IPS-18c (cell line): Measurements from ENCODE around the gene SLC28A1.
"Not testable (repeated sequence)": the region's sequence is repeated elsewhere in the genome, so short reads cannot be mapped to it uniquely, and the experiment has no call there.

Source experiments
- H3K4me3 ChIP-seq: 2 replicates; pipeline ENCODE4 v1.7.0; 2013; ENCODE audit warnings: low read depth, mild to moderate bottlenecking, low read length, moderate library complexity; ENCODE audit not compliant: insufficient read depth
- H3K9me3 ChIP-seq: one replicate; pipeline ENCODE4 v1.6.1; 2013; ENCODE audit warnings: mild to moderate bottlenecking, low read length, moderate library complexity; ENCODE audit not compliant: control insufficient read depth, insufficient read depth

Gene SLC28A1

DNA sequence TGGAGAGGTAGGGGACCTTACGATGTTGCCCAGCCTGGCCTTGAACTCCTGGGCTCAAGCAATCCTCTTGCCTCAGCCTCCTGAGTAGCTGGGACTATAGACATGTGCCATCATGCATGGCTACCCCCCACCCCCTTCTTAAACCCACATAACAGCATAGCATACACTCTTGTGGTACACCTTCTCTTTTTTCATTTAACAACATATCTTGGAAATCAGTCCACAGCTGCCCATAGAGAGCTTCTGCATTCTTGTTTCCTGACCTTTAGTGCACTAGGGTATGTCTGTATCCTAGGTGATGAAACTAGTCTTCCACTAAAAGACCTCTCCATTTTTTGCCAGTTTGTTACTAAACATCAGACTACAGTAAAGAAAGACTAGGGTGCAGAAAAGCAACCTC is 33.0 kb downstream of the SLC28A1 start:
- H3K9me3 ChIP-seq = peaks cover 2% of the 10 kb centered on the region
- no peak overlapping the region for H3K4me3 ChIP-seq

- Histone ChIP-seq H3K9me3 (peaks cover 2% of the 10 kb centered on the region), H3K4me3 (no peak overlapping the region)
Observed at GRCh38 chr15:84919106-84919667, 34.7 kb downstream of the SLC28A1 start.

DNA sequence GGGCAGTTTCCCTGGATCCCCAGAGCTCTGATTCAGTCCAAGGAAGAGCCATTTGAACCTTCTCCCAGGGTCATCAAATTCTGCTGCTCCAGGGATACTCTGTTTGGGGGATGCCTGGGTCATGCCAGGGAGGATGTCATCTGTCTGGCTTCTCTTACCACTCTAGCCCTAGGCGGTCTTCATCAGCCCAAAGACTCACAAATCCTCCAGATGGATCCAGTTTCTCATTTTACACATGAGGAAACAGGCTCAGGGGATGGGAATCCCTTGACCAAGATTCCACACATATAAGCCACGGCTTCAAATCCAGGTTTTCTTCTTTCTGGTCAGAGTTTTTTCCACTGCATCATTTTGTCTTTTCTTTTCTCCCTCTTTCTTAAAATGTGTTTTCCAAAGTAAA is 36.7 kb downstream of the SLC28A1 start:
- H3K9me3 ChIP-seq = no peaks in the 10 kb centered on the region
- no peak overlapping the region for H3K4me3 ChIP-seq

GRCh38 chr15:84922530-84922929 is 38.1 kb downstream of the SLC28A1 start:
- H3K9me3 ChIP-seq = no peaks in the 10 kb centered on the region

DNA sequence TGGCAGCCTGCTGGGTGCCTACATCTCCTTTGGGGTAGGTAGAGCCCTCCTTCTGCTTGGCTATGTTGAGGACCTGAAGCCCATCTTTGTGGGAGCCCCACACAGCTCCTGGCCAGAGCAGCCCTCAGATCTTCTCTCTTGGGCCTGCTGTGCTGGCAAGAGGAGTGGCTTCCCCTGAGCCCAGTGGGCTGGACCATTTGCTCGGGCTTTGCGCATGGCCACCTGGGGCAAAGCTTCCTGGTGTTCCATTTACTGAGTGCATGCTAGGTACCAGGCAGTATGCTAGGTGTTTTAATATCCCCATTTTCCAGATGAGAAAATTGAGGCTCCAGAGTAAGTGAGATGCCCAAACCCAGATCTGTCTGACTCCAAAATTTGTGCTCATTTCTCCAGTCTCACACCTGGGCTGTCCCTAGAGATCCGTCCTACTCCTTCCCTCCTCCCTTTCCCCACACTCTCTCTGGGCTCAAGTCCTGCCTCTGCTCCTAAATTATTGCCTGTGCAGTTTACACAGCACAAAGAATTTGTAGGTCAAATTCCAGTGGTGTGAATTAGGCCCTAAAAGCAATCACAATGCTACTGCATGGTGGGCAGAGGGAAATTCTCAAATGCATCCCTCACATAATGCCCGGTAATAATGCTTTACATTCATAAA is 39.7 kb downstream of the SLC28A1 start:
- H3K9me3 ChIP-seq = no peaks in the 10 kb centered on the region
- no peak overlapping the region for H3K4me3 ChIP-seq

More at GRCh38 chr15:84922530-84922929, 38.1 kb downstream of the SLC28A1 start:
- H3K4me3 ChIP-seq = no peak overlapping the region

- H3K4me3 ChIP-seq, H3K9me3 ChIP-seq: not testable (repeated sequence)
Observed at GRCh38 chr15:84924821-84925569, 40.5 kb downstream of the SLC28A1 start.

DNA sequence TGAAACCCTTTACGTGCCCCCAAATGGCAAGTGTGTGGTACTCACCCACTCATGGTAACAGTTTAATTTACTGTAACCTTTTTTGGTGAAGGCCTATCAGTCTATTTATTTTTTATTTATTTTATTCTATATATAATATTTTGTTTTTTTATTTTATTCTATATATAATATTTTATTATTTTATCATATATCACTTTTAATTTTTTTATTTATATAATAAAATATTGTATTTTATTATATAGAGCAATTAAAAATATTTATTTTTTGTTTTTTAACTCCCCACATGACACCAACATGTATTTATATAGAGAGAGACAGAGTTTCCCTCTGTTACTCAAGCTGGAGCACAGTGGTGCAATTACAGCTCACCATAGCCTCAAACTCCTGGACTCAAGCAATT is 41.4 kb downstream of the SLC28A1 start:
- H3K9me3 ChIP-seq = no peaks in the 10 kb centered on the region

DNA sequence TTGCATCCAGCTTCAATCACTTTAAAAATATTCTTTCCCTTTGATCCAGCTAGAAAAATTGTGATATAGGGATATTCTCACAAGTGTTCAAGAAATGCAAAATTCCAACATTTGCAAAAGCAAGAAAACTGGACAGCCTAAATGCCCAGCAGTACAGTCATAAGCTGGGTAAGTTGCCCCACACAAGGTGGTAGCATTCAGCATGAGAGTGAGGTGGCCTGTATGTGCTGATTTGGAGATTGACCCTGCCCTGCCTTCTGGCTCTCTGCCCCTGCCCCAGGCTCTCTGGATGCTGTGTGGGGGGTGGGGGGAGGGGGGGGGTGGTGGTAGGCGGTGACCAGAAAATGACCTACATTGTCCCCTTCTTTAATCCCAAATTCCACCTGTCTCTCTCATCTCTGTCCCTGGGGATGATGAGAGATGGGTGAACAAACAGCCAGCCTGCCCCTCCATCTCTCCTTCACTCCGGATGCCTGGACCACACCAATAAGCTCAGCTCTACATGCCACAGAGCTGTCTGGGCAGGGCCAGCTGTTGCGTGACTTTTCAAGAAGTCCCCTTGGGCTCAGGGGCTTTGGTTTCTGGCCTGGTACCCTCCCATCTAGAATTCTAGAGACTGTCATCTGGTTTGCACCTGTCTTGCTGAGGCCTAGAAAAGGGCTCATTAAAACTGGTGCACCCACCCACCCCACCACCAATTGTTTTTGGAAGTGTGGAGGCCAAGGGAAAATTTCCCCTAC is 42.2 kb downstream of the SLC28A1 start:
- no peak overlapping the region for H3K4me3 ChIP-seq
- H3K9me3 ChIP-seq = no peaks in the 10 kb centered on the region

More for the DNA sequence above, 41.4 kb downstream of the SLC28A1 start:
- no peak overlapping the region for H3K4me3 ChIP-seq

- no peak overlapping the region for H3K4me3 ChIP-seq
- H3K9me3 ChIP-seq = no peaks in the 10 kb centered on the region
Observed at GRCh38 chr15:84928843-84929168, 44.3 kb downstream of the SLC28A1 start.

DNA sequence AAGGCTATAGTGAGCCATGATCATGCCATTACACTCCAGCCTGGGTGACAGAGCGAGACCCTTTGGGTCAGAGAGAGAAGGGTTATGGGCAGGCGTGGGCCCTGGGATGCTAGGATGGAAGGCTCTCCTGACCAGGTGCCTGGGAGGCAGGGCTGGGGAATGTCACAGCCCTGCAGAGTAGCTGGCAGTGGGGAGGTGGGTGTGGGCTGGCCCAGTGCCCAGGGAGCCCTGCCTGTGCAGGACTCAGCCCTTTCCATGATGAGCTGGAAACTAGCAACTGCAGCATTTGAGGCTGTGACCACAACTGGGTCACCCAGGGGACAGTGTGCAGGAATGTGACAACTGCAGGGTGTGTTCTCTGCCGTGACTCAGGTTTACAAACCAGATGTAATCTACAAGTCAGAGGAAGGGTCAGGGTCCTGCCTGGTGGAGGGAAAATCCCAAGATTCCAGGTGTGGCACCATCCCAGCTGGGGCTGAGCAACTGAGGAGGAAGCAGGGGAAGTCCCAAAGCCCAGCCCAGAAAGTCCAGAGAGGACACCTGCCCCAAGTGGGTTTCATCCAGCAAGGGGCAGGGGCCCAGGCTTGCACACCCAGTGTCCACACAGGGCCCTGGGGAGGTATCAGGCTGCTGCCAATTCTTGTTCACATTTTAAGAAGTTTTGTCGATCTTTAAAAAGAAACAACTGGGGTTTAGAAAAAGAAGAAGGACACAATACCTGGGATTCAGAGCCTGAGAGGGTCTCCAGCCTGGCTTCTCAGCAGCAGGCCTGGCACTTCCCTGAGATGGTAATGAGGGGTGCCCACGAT is 45.5 kb downstream of the SLC28A1 start:
- no peak overlapping the region for H3K4me3 ChIP-seq

DNA sequence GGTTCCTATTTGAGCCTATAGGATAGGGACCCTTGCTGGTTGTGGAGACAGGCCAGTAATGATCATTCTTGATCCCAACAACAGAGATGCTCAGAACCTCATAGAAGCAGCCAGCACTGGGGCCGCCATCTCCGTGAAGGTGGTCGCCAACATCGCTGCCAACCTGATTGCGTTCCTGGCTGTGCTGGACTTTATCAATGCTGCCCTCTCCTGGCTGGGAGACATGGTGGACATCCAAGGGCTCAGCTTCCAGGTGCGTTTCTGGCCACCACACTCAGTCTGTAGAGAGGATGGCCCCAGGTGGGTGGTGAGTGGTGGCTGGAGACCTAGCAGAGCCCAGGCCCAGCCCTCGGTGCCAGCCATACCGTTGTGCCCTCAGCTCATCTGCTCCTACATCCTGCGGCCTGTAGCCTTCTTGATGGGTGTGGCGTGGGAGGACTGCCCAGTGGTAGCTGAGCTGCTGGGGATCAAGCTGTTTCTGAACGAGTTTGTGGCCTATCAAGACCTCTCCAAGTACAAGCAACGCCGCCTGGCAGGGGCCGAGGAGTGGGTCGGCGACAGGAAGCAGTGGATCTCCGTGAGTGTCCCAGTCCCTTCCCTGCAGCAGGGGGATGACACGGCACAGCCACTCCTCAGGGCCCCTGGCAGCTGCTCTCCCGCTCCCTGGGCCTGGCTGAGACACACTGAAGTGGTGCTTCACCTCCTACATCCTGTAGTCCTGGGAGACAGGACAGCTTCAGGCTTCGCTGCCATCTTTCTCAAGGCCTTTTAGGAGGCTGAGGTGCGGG is 50.7 kb downstream of the SLC28A1 start:
- H3K4me3 ChIP-seq = no peak overlapping the region
- H3K9me3 ChIP-seq = no peaks in the 10 kb centered on the region

More for the DNA sequence above, 45.5 kb downstream of the SLC28A1 start:
- no peaks in the 10 kb centered on the region for H3K9me3 ChIP-seq

GRCh38 chr15:84937144-84937543 is 52.7 kb downstream of the SLC28A1 start:
- no peak overlapping the region for H3K4me3 ChIP-seq
- no peaks in the 10 kb centered on the region for H3K9me3 ChIP-seq

DNA sequence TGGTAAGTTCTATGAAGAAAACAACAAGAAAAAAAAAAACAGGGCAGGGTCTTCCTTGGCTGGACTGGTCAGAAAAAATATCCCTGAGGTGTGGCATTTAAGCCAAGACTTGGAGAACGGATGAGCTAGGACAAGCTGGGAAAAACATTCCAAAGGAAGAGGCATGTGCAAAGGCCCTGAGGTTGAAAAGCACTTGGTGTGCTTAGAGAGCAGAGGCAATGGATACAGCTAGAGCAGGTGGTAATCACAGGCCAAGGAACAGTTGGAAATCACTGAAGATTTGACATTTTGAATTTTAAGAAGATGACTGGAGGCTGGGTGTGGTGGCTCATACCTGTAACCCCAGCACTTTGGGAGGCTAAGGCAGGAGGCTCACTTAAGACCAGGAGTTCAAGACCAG is 54.3 kb downstream of the SLC28A1 start:
- Histone ChIP-seq H3K4me3 (no peak overlapping the region), H3K9me3 (no peaks in the 10 kb centered on the region)

- no peak overlapping the region for H3K4me3 ChIP-seq
- H3K9me3 ChIP-seq = no peaks in the 10 kb centered on the region
Observed at GRCh38 chr15:84940399-84940798, 55.9 kb downstream of the SLC28A1 start.

DNA sequence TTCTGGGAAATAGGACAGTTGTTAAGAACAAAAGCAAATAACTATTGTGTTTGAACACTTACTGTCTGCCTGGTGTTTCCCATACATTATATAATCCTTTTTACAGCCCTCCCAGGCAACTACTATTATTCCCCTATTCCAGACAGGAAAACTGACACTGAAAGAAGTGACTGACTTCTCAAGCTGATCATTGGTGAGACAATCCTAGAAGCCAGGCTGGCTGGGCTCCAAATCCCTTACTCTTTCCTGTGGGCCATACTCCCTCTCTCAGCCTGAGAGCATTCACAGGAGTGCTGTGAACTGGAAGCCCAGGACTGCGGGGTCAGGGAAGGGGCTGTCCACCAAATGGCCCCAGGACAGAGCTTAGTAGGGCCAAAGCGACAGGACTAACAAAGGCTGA is 58.0 kb downstream of the SLC28A1 start:
- Histone ChIP-seq H3K9me3 (no peaks in the 10 kb centered on the region), H3K4me3 (no peak overlapping the region)

DNA sequence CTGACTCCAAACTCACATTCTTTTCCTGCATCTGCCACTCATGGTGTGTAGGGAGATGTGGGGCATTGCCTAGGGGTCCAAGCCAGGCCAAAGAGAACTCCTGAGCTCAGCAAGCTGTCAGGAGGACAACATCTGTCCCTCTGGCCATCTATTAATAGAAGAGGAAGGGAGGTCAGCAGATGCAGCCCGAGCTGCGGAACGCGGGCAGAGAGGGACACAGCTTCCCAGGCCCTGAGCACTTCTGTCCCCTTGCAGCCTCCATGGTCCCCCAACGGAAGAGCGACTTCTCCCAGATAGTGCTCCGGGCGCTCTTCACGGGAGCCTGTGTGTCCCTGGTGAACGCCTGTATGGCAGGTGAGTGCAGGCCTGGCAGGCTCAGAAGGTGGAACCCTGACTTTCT is 59.8 kb downstream of the SLC28A1 start:
- H3K9me3 ChIP-seq = no peaks in the 10 kb centered on the region
- no peak overlapping the region for H3K4me3 ChIP-seq
